ENCODE data around the gene ST6GALNAC6.
A peak's percentile ranks its signal among the peaks of the same experiment; 100 is the strongest.
"Not testable (repeated sequence)": the region's sequence is repeated elsewhere in the genome, so short reads cannot be mapped to it uniquely, and the experiment has no call there.

ST6GALNAC6 gene

DNA sequence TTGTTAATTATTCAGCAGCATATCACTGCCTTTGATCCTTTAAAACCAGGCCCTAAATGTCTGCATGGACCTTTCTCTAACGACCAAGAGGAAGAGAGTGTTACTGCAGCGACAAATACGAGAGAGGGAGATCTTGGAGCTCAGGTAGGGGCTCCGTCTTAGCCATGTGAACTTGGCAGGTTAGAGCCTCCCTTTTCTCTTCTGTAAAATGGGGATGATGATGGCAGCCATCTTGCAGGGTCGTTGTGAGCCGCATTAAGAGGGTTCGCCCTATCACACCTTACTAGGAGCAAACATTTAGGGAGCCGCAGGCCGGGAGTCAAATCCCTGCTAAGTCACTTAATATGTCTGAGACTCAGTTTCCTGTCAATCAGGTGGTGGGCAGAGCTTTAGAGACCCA, 46.6 kb downstream of the ST6GALNAC6 start:
- H3K9me3 Mint-ChIP-seq: no peaks in the 10 kb centered on the region
- H3K4me3 Mint-ChIP-seq: peak overlapping the region; percentile 66
- H3K36me3 Mint-ChIP-seq: peaks cover 14% of the 10 kb centered on the region
- no peaks in the 10 kb centered on the region for H3K27me3 Mint-ChIP-seq
- peak overlapping the region; percentile 80 for H3K27ac Mint-ChIP-seq
- H3K4me1 Mint-ChIP-seq: peaks cover 36% of the 10 kb centered on the region

- Mint-ChIP-seq H3K27me3 (no peaks in the 10 kb centered on the region), H3K36me3 (peaks cover 14% of the 10 kb centered on the region), H3K27ac (no peak overlapping the region)
Observed at GRCh38 chr9:127850286-127850830, 49.0 kb downstream of the ST6GALNAC6 start.

DNA sequence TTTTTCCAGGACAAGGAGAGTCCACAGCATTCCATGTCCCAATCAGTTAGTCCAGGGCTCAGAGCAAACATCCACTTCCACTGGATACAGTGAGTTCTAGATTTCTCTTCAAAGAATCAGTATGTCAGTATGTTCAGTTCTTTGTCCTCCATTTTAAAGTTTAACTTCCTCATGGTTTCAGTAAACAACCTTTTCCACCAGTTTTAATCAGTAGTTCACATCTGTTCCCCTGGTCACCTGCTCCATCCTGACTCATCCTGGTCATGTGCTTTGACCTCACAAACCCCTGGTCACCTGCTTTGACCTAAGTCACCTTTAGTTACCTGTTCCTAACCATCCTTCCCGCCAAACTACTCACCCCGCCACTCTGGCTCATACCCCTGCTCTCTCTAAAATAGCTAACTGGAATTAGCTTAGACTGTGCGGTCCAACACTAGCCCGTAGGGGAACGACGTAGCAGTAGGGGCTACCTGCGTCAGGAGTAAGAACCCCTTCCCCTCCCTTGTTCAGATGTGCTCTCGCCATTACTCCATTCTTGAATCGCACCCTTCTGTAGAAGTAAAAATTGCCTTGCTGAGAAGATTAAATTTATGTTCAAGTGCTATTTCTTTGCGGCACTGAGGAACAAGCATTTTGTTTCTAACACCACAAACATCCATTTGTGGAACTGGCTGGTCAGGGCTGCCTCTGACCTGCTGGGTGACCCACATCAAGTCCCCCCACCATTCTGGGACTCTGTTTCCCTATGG, 50.5 kb downstream of the ST6GALNAC6 start:
- Mint-ChIP-seq H3K27ac (no peak overlapping the region), H3K4me3 (no peak overlapping the region), H3K27me3 (no peaks in the 10 kb centered on the region), H3K36me3 (peaks cover 14% of the 10 kb centered on the region), H3K9me3 (no peaks in the 10 kb centered on the region), H3K4me1 (peaks cover 20% of the 10 kb centered on the region)

More at GRCh38 chr9:127850286-127850830, 49.0 kb downstream of the ST6GALNAC6 start:
- Mint-ChIP-seq H3K4me3 (no peak overlapping the region), H3K9me3 (no peaks in the 10 kb centered on the region), H3K4me1 (peaks cover 28% of the 10 kb centered on the region)

DNA sequence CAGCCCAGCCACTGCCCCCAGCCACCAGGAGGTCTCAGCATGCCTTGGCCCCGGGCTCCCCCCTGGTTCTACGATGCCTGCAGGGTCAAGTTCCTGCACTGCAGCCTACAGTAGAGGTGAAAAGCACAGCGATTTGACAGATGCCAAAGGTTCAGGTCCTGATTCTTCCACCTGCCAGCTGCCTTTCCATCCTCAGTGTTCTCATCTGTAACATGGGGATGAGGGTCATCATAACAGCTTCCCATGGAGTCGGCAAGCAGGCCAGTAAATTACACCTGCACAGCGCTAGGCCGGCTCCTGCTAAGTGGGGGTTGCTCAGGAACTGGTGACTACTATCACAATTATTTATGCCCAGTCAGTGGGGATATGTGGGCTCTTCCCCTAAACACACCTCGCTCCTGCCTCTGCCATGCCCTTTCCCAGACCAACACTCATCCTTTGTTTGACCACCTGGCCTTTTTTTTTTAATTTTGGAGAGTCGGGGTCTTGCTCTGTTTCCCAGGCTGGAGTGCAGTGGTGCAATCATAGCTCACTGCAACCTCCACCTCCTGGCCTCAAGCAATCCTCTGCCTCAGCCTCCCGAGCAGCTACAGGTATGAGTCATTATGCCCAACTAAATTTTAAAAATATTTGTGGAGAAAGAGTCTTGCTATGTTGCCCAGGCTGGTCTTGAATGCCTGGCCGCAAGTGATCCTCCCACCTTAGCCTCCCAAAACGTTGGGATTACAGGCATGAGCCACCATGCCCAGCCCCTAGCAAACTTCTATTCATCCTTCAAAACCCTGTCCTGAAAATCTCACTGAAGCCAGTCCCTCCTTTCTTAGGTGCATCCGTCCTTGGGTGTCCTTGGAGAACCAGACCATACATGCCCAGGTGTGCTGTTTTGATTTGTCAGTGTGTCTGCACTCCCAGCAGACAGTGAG, 51.3 kb downstream of the ST6GALNAC6 start:
- peaks cover 16% of the 10 kb centered on the region for H3K4me1 Mint-ChIP-seq
- no peaks in the 10 kb centered on the region for H3K9me3 Mint-ChIP-seq
- no peaks in the 10 kb centered on the region for H3K27me3 Mint-ChIP-seq
- H3K27ac Mint-ChIP-seq: no peak overlapping the region
- peaks cover 14% of the 10 kb centered on the region for H3K36me3 Mint-ChIP-seq
- no peak overlapping the region for H3K4me3 Mint-ChIP-seq

DNA sequence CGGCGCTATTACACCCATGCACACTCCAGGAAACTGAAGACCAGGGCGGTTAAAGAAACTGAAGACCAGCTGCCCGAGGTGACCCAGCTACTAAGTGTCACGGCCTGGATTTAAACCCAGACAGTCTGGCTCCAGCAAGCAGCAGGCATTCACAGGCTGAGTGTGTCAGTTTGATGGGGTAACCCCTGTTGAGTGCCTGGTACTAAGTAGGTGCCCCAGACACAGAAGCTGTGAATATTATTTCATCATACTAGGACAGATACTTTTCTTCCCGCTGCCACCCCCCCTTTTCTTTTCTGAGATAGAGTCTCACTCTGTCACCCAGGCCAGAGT, 52.3 kb downstream of the ST6GALNAC6 start:
- H3K36me3 Mint-ChIP-seq: peaks cover 14% of the 10 kb centered on the region
- H3K27ac Mint-ChIP-seq: no peak overlapping the region

DNA sequence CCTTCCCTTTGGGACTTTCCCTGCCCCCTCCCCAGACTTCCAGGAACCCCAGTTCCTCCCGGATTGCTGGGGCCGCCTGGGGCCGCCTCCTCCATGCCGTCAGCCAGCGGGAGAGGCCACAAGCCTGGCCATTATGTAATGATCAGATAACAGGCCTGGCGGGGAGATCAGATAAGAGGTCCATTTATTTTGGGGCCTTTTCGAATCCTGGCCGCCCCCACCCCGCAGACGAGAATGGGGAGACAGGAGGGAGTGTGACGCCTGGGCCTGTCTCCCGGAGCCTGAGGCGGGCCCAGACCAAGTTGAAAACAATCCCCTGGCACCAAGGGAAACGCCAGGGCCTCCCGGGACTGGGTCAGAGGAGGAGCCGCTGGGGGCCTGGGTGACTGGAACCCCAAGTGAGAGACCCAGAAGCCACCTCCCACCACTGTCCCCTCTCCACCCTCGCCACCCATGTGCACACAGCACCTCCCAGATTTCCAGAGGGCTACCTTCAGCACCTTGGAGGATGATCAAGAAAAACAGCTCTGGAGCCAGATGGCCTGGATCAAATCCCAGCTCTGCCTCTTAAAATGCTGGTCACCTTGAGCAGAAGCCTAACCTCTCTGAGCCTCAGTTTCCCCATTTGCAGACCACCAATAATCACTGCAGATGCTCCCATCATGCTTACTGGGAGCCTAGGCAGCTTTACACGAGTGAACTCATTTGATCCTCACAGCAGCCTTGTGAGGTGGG, 52.8 kb downstream of the ST6GALNAC6 start:
- Mint-ChIP-seq H3K4me3 (no peak overlapping the region), H3K27ac (no peak overlapping the region), H3K36me3 (peaks cover 14% of the 10 kb centered on the region), H3K4me1 (peaks cover 1% of the 10 kb centered on the region), H3K9me3 (no peaks in the 10 kb centered on the region), H3K27me3 (no peaks in the 10 kb centered on the region)

More for the DNA sequence above, 52.3 kb downstream of the ST6GALNAC6 start:
- no peaks in the 10 kb centered on the region for H3K27me3 Mint-ChIP-seq
- peaks cover 7% of the 10 kb centered on the region for H3K4me1 Mint-ChIP-seq
- no peaks in the 10 kb centered on the region for H3K9me3 Mint-ChIP-seq
- H3K4me3 Mint-ChIP-seq: no peak overlapping the region

- H3K27ac Mint-ChIP-seq, H3K4me1 Mint-ChIP-seq, H3K9me3 Mint-ChIP-seq, H3K4me3 Mint-ChIP-seq, H3K27me3 Mint-ChIP-seq: not testable (repeated sequence)
- H3K36me3 Mint-ChIP-seq: peaks cover 16% of the 10 kb centered on the region
Observed at GRCh38 chr9:127845619-127846018, 53.8 kb downstream of the ST6GALNAC6 start.

GRCh38 chr9:127844821-127845359, 54.5 kb downstream of the ST6GALNAC6 start:
- H3K36me3 Mint-ChIP-seq: peaks cover 13% of the 10 kb centered on the region
- no peak overlapping the region for H3K27ac Mint-ChIP-seq
- H3K27me3 Mint-ChIP-seq: no peaks in the 10 kb centered on the region
- H3K4me3 Mint-ChIP-seq: no peak overlapping the region
- H3K4me1 Mint-ChIP-seq: no peaks in the 10 kb centered on the region
- H3K9me3 Mint-ChIP-seq: no peaks in the 10 kb centered on the region

- H3K36me3 Mint-ChIP-seq: peaks cover 1% of the 10 kb centered on the region
- no peaks in the 10 kb centered on the region for H3K4me1 Mint-ChIP-seq
- H3K27me3 Mint-ChIP-seq: no peaks in the 10 kb centered on the region
- no peak overlapping the region for H3K27ac Mint-ChIP-seq
- no peak overlapping the region for H3K4me3 Mint-ChIP-seq
- H3K9me3 Mint-ChIP-seq: no peaks in the 10 kb centered on the region
Observed at GRCh38 chr9:127841087-127841835, 58.1 kb downstream of the ST6GALNAC6 start.

DNA sequence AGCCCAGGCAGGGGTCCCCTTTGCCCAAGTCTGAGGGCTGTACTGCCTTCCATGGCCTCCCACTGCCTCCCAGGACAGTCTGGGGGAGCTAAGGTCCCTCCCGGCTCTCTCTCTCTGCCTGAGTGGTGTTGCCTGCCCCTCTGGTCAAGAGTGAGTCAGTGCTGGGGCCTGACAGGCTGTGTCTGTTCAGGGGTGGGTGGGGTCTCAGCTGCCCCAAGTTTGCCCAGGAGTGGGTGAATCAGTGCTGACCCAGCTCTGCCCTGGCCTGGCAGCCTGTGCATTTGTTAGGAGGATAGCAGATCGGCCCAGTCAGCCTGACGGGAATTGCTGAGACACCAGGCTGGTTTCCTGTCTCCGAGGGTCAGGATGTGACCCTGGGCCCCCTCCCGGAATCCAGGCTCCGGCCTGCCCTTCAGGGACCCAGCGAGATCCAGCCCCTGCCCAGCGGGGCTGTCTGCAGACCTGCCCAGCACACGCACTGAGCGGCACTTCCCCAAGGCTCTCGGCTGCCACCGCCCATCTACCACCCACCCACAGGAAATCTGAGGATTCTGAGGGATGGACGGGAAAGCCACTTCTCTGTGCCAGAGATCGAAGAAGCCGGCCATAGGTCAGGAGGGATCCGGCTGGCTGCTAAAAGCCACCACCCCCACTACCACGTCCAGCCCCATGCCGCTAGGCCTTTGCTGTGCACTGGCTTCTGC, 60.9 kb downstream of the ST6GALNAC6 start:
- H3K36me3 Mint-ChIP-seq: peaks cover 1% of the 10 kb centered on the region
- H3K4me3 Mint-ChIP-seq: no peak overlapping the region

DNA sequence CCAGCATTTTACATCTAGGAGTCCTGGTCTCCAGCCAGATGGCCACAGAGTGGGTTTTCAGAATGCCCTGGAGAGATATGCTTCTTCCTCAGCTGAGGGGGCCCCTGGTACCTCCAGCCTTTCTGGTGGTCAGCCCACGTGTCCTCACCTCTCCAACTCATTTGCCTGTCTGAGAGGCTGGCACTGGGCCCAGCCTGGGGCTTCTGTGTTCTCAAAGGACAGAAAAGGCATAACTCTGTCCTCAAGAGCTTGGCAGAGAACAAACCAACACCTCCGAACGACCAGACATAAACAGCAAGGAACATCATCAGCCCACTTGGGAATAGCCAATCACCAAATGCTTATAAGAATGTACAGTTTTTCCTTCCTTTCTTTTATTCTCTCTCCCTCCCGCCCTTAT, 62.1 kb downstream of the ST6GALNAC6 start:
- H3K4me1 Mint-ChIP-seq: peaks cover 14% of the 10 kb centered on the region
- no peaks in the 10 kb centered on the region for H3K27me3 Mint-ChIP-seq
- H3K9me3 Mint-ChIP-seq: no peaks in the 10 kb centered on the region
- no peak overlapping the region for H3K4me3 Mint-ChIP-seq
- H3K36me3 Mint-ChIP-seq: peaks cover 1% of the 10 kb centered on the region
- H3K27ac Mint-ChIP-seq: no peak overlapping the region

More for the DNA sequence above, 60.9 kb downstream of the ST6GALNAC6 start:
- no peaks in the 10 kb centered on the region for H3K9me3 Mint-ChIP-seq
- H3K4me1 Mint-ChIP-seq: peaks cover 6% of the 10 kb centered on the region
- no peak overlapping the region for H3K27ac Mint-ChIP-seq
- no peaks in the 10 kb centered on the region for H3K27me3 Mint-ChIP-seq

GRCh38 chr9:127836561-127836960, 62.8 kb downstream of the ST6GALNAC6 start:
- H3K27ac Mint-ChIP-seq, H3K36me3 Mint-ChIP-seq, H3K4me3 Mint-ChIP-seq, H3K9me3 Mint-ChIP-seq, H3K27me3 Mint-ChIP-seq: not testable (repeated sequence)
- H3K4me1 Mint-ChIP-seq: peaks cover 17% of the 10 kb centered on the region

DNA sequence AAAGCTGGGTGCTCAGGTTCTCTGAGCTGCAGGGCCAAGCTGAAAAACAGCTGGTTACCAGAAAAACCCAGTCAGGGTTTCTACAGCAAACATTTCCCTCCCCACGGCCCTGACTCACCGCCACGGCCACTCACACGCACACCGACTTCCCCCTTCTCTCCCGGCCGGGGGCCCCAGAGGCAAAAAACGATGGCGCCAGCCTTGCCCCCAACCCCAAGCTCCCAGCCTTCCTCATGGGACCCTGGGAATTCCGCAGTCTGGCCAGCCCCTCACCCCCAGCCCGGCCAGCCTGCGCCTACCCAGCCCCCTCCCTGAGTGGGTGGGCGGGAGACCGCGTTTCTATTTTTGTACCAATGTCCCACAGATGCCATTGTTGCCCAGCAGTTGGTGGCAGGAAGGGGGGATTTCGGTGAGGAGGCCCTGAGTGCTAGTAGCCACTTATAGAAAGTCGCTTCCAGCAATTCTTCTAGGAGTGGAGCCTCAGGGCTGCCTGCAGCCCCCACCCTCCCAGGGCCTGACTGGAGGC, 63.3 kb downstream of the ST6GALNAC6 start:
- no peaks in the 10 kb centered on the region for H3K27me3 Mint-ChIP-seq
- H3K4me1 Mint-ChIP-seq: peaks cover 17% of the 10 kb centered on the region
- H3K27ac Mint-ChIP-seq: no peak overlapping the region
- no peaks in the 10 kb centered on the region for H3K36me3 Mint-ChIP-seq
- no peaks in the 10 kb centered on the region for H3K9me3 Mint-ChIP-seq
- no peak overlapping the region for H3K4me3 Mint-ChIP-seq
